Measurements from ENCODE around the gene FLG2.

GRCh38 chr1:152309955-152310354, 49.9 kb downstream of the FLG2 start:
- no peak for TF ChIP-seq CTCF (IDR thresholded peaks at IDR 0.05)
- no peak for TF ChIP-seq POLR2AphosphoS5 (IDR thresholded peaks at IDR 0.05)
- no peak for TF ChIP-seq POLR2A (IDR thresholded peaks at IDR 0.05)

Data from prostate gland (tissue), 2 donors.